NCI-H1436 treated with DMSO at 0.1 percent for 48 hours (cell line): Measurements from ENCODE around the gene SLC35D1.

ENCODE experiments used
- DNase-seq: peaks from one replicate; lab custom pipeline; 2025; lab: John Stamatoyannopoulos, UW

SLC35D1 gene

DNA sequence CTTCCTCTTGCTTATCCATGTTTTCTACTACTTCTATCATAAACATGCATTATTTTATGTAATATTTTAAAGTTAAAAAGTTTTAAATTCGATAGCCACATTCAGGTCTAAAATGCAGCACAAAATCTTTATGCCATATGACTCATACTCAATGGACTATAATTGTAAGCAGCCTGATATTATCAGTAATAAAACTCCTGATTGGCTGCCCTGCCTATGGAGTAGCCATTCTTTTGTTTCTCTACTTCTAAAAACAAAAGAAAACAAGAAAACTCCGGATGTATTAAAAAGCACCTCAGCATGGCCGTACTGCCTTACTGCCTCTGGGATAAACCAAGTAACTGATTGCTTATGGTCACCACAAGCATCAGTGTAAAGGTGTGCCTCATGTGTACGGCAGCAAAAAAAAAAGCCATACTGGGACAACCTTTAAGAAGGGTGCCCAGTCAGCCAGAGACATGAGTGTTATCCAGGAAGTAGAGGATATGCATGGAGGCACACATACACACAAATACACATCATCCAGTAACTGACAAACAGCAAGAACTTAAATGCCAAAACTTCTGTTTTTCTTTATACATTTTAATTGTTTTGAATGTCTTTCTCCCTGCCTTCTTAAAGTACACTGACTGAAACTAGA is 9.2 kb downstream of the SLC35D1 start:
- DNase-seq = no peak

DNA sequence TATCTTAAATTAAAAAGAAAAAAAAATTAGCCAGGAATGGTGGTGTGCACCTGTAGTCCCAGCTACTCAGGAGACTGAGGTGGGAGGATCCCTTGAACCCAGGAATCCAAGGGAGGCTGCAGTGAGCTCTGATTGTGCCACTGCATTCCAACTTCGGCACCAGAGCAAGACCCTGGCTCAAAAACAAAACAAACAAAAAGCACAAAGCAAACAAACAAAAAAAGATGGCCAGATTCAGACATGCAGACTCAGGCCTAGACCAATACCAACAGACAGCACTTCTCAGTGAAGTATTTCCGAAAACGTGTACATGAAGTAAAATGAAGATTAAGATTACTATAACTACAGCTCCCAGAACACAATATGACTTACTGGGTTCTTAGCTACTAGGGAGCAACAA is 10.6 kb downstream of the SLC35D1 start:
- no peak for DNase-seq

DNA sequence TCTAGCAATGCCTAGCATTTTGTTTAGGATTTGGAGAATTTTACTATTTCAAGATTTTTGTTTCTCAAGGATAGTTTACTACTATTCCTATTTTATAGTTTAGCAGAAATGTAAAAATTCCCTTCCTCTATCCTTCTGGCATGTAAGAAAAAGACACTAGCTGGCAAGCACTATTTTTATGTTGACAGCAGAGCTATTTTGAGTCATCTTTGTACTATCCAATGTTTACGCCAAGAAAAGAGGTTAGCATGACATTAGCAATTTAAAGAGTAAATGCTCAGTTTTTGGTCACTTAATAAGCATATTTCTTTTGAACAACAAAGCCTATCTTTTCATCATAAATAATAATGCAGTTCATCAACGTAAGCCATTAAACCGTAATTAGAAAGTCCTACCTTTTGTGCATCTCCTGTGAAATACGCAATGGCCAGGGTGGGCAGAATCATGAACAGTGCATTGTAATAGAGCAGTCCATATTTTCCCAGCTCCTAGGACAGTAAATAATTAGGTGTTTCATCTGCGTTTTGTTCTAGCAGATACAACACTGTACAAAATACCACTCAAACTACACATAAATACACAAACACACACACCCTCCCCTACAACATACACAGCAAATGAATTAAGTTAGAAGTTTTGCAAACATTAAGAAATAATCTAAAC is 12.0 kb downstream of the SLC35D1 start:
- no peak for DNase-seq

DNA sequence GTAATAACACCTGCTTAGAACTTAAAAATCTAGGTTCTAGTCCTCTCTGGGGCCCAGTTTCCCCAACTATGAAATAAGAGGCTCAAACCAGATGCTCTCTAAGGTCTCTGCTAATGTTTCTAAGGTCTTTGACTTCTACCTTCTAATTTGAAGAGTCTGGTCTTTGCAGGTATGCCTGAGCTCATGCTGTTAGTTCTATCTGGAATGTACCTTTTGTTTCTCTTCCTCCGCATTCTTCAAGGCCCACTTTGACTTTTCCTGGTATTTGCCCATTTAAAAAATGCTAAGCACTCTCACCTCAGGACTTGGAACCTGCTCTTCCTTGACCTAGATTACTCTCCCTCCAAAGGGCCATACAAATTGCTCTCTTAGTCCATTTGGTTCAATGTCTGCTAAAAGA is 13.5 kb downstream of the SLC35D1 start:
- DNase-seq = no peak

DNA sequence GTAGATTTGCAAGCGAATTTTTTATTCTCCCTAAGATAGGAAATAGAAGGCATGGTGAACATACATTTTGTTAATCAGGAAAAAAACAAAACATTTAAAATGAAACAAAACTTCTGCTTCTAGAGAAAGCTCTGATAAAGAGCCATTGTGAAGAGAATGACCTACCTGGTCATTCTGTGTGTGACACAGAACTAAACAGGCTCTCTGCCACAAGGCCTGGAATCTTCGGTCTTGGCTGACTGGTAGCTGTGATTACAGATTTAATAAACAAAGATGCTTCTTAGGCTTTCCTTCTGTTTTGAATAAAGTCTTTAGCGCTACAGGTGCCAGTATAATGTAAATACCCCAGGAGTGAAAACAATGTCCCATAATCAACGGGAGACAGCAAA is 22.1 kb downstream of the SLC35D1 start:
- DNase-seq = no peak

DNA sequence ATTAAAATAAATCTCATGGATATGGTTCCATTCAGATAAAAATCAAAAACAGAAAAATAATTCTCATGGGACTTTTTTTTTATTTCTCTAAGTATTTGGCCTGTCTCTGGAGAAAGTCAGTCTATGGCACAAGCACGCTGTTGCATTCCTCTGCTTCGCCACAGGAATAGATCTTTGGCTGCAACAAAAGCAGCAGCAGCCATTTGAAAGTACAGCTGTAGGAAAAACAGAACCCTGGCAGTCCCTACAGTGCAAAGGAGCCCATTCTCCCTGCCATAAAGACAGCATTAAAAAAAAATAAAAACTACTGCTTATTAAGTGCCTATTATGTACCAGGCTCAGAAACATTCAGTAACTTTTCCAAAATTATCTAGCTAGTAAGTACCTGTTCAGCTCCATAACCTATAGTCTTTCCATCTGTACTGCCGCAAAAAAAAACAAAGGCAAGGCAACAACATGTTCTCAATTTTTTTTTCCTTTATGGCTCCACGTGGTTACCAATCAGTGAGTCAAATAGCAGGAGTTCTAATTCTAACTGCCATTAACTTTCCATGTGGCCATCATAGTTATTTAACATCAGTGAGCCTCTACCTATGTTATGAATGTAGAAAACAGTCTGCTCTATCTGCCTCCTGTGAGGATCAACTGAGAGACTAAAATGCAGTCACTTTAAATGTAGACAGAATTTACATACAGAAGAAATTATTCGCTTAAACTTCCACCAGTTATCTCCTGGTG is 22.7 kb downstream of the SLC35D1 start:
- DNase-seq = no peak

DNA sequence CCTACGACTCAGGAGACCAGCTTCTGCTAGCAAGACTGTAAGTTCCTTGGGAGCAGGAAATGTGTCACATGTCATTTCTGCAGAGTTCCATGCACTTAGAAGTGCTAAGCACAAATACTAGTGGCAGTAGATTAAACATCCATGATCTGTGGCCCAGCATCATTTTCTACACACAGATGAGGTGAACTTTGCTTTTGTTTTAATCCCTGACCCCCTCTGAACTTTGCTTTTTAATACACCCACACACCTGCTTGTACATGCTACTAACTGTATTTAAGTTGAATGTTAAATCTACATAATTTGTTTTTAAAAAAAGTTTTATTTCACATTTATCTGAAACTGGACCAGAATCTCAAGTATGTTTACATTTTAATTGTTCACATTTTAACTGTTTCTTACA is 24.5 kb downstream of the SLC35D1 start:
- DNase-seq = no peak

DNA sequence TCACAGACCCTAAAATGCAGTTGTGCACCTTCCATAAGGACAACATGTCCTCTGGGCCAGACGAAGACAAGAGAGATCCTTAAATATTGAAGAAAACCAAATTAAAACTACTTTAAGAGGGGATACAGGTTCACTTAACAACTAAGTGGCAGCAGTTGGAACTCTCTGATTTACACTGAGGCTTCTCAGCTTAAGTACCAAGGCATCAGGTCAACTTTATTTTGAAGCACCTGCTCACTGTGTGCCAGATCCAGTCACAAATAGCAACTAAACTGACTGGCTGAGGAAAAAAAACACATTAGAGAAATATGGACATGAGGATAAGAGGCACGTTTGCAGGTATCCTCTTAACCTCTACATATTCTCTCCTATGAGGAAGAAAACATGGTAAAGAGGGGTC is 33.2 kb downstream of the SLC35D1 start:
- no peak for DNase-seq

DNA sequence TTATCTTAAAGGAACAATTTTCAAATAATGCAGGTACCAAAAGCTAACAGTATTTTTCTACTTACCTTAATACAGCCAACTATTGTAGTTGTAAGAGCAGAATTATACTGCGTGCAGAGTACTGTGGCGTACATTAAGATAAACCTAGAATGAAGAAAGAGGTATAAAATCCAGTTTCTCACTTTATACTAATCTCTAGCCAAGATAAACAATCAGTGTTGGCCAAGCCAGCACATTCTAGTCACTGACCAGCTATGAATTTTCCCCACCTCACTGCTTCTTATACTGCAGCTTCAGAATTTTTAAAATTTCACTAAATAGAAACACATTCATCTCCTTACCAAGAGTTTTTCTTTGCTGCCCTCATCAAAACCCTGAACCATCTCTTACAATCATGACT is 33.6 kb downstream of the SLC35D1 start:
- DNase-seq = no peak

DNA sequence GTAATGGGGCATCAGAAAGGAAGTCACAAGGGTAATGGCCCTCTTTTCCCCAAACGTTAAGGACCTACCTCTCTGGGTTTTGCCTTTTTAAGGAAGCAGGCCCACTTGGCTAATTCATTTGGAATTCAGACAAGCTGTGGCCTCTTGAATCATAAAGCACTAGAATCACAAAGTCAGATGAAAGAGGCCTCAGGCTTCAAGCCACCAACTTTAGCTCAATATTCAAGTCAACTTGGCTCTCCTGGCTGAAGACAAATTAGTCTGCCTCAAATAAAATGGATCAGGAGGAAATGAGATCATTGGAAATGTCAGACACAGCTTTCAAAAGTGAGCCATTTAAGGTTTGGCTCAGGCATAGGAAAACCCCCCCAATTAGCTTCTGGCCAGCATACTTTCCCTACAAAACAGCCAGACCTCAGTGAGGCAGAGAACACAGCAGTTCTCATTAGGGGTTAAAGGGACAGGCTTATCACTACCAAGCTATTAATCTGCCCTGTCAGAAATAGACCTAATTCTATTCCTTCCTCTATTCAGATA is 34.3 kb downstream of the SLC35D1 start:
- DNase-seq = no peak

DNA sequence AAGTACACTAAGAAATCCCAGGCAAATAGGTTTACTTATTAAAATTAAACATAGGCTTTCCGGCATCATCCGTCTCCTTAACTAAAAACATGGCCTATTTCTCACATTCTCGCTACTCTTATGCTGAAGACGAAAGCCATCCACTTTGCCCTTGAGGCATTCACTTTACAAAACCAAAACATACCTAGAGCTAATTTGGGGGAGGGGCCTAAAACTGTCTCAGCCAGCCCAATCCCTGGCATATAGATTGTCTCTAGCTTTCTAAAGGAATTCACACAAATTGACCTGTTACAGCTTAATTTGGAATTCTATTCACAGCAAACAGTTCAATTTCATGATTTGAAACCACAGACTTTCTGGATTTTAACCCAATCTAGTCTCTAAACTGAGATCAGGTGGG is 34.8 kb downstream of the SLC35D1 start:
- DNase-seq = no peak

DNA sequence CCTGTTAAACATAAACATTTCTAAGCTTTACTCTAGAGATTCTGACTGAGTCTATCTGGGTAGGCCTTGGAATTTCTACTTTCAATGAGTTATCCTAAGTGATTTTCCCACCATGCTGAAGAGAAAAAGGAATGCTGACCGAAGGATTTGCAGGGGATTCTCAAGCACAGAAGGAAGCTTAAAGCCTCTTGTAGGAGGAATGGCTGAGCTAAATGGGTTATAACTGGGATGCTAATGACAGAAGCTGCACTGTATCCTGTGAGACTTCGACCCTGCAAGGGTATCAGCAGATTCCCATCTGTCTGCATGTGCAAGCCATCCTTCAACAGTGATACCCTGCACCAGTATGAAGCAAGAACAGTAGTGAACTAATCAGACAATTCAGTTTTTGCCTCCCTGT is 35.4 kb downstream of the SLC35D1 start:
- DNase-seq = no peak

DNA sequence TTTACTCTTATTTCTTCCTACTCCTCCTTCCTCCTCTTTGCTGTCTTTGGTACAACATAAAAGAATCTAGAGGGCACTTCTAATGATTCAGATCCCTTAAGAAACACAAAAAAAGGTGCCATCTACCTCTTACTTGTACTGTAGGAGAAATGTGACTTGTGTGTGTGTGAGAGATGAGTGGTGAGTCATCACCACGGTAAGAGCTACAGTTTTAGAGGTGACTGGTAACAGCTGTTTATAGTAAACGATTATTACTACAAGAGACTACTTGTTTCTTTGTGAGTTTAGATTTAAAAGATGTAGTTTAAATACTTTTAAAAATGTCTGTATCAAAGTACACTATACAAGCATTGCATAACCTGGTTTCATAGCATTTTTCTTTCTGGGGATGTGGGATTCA is 40.4 kb downstream of the SLC35D1 start:
- no peak for DNase-seq

DNA sequence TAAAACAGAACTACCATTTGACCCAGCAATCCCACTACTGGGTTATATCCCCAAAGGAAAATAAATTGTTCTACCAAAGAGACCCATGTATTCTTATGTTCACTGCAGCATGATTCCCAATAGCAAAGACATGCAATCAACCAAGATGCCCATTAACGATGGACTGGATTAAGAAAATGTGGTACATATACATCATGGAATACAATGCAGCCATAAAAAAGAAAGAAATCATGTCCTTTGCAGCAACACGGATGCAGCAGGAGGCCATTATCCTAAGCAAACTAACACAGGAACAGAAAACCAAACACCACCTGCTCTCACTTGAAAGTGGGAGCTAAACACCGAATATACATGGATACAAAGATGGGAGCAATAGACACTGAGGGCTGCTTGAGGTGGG is 44.2 kb downstream of the SLC35D1 start:
- DNase-seq = no peak

DNA sequence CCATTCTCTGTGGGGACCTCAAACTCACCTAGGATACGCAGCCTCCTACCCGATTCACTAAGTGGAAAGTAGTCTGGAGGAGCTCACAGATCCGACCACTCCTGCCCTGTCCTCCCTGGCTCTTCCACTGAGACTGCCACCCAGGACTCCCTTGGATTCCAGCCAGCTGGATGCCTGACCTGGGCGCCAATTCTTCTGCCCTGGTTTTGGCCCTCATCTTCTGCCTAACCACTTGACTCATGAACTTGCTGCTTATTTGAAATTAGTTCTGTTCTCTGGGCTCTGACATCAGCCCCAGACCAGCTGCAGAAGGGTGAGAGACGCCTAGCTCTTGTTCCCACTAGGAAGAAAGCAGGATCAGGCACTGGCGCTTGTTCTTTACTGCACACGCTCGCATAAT is 48.9 kb downstream of the SLC35D1 start:
- DNase-seq = no peak

DNA sequence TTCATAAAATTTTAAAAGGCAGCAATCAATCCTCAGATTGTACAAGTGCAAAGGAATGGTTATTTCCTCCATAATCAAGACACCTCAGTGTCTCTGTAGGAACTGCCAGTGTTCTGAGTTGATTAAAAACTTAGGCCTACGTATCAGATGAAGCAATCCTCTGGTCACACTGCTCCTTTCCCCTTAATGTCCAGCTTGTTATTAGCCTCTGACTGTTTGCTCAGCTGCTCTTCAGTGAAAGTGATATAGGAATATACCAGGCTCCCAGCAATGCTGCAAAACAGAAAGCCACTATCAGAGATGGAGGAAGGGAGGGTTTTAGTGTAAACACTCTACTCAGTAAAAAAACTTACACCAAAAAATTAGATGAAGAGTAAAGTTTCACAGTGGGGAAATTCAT is 49.8 kb downstream of the SLC35D1 start:
- no peak for DNase-seq

DNA sequence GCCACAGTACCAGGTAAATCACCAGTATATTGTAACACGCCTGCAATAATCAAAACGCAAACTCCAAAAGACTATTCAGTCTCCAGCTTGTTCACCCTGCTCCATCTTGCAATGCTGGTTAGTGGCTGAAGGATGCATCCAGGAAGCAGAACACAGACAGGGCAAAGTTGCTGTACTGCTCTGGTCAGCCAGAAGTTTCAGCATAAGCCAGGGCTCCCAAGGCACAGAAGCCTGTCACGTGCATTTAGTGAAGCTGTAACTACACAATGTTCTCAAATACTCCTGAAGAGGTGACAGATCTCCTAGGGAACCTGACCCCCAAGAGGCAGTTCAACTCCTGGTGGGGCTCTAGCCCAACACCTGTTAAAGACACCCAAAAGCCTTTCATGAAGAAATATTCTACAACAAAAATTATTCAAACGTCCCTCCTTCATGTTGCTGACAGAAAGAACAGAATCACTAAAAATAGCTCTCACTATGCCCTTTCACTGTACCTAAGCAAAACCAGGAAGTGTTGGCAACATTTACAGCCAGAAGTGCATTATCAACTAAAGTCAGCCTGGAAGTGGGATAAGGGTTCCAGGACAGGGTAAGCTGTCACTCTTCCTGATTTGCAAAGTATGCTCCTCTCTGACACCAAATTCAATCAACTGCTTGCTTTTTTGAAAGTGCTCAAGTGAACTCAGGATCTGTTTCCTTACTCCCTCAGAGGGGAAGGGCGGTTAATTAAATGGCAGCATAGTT is 52.1 kb downstream of the SLC35D1 start:
- no peak for DNase-seq

DNA sequence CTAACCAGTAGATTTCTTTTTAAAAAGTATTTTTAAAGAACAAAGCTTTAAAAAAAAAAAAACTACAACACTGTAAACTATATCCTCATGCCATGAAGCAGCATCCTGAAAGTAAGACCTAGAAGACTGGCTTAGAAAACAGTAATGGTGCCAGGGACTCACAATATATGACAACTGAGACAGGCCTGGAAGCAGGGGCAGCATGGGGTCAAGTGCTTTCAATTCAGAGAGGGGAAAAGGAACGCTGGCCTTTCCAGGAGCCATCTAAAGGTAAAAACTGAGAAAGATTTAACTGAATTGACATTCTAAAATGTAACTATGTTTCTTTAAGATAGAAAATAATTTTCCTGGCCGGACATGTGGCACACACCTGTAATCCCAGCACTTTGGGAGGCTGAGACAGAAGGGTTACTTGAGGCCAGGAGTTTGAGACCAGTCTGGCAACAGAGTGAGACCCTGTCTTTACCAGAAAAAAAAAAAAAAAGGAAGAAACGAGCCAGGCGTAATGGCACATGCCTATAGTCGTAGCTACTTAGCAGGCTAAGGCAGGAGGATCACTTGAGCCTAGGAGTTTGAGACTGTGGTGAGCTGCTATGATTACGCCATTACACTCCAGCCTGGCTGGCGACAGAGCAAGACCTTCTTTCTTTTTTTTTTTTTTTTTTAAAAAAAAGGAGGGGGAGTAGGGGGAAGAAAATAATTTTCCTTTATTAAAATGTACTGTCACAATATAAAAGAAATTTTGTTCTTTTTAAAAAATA is 54.1 kb downstream of the SLC35D1 start:
- DNase-seq = no peak

DNA sequence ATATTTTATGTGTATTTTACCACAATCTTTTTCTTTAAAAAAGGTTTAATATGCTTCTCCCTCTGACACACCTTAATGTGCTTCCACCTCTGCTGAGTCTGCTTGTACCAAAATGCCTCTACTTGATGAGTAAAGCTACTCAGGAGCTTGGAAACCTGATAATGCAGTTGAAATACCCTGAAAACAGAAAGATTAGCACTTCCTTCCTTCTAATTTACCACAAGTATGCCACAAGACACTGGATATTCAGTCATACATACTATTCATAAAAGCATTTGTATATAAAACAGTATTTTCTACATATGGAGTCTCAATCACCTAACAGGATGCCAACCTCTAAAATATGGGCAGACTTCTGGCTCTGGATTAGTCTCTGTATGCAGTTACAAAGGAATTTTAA is 55.0 kb downstream of the SLC35D1 start:
- no peak for DNase-seq

DNA sequence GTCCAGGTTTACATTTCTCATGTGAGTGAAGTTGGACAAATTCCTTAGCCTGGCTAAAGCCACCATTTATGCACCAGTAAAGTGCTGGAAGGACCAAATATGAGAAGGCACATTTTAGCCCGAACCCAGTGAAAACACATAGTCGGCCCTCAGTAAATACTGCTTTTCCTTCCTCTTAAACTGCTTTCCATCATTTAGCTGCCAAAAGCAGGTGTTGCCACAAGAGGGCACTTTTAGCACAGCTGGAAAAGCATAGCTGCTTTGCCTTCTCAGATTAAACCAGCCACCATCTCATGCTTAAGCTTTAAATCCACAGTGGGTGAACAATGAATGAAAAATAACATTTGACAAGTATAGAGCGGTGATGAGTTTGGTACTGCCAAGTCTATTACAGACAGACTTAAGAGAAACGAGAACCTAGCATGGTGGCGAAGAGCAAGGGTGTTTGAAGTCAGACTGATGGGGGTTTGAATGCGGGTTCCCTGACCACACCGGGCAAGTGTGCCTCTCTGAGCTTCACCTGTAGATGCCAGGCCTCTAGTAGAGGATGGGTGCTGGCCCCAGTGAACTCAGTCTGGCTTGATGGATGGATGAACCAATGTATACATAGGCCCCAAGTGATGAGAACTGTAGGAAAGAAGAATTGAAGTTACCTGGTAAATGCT is 57.8 kb downstream of the SLC35D1 start:
- DNase-seq = no peak

DNA sequence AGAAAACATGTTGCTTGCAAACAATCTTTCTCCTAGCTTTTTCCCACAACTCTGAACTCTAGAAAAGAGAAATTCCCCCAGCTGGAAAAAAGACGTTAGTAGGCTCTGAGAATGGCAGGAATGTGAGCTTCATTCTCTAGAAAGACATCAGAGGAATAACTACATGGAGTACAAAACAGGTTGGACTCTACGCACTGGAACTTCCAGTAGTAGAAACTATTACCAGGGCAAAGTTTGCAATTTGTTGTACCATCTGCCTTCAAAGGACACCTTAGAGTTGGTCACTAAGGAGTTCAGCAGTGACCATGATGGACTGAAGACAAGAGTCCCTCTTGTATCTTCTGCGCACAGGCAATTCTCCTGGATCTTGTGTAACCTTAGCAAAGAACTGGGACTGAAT is 60.9 kb downstream of the SLC35D1 start:
- DNase-seq = no peak
